Erythroblast (primary cell): ENCODE data around the gene EHD2.
"Not testable (repeated sequence)": the region's sequence is repeated elsewhere in the genome, so short reads cannot be mapped to it uniquely, and the experiment has no call there.

Source experiments
- DNase-seq, 2 experiments: peaks; one replicate each; lab custom pipeline; 2025; lab: John Stamatoyannopoulos, UW
- GATA1 ChIP-seq: IDR thresholded peaks from 2 replicates; pipeline ENCODE4 v1.6.1; 2011; ENCODE audit warnings: low read depth, mild to moderate bottlenecking, control low read depth, low read length, moderate library complexity
- POLR2A ChIP-seq: IDR thresholded peaks from 2 replicates; pipeline ENCODE4 v1.6.1; 2011; ENCODE audit warnings: mild to moderate bottlenecking, low read length

The EHD2 gene

GRCh38 chr19:47729799-47730520, 16.7 kb downstream of the EHD2 start:
- DNase-seq: peak; percentile 62 to 68
- TF ChIP-seq GATA1 (no peak), POLR2A (no peak)

GRCh38 chr19:47730521-47730889, 17.3 kb downstream of the EHD2 start:
- TF ChIP-seq POLR2A (no peak), GATA1 (no peak)
- no peak for DNase-seq

DNA sequence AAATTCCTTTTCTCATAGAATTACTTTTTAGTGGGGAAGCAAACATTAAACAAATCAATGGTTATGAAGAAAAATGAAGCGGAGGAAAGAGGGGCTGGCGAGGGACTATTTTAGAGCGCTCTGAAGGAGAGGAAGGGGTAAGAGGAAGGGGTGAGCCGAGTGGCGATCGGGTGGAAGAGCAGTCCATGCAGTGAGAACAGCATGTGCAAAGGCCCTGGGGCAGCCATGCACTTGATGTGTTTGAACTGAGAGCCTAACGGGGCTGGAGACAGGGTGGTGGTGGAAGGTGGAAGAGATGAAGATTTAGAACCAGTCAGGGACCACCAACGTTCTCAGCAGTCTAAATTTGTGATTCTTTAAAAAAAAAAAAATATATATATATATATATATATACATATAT, 17.7 kb downstream of the EHD2 start:
- no peak for DNase-seq
- TF ChIP-seq POLR2A (no peak), GATA1 (no peak)

DNA sequence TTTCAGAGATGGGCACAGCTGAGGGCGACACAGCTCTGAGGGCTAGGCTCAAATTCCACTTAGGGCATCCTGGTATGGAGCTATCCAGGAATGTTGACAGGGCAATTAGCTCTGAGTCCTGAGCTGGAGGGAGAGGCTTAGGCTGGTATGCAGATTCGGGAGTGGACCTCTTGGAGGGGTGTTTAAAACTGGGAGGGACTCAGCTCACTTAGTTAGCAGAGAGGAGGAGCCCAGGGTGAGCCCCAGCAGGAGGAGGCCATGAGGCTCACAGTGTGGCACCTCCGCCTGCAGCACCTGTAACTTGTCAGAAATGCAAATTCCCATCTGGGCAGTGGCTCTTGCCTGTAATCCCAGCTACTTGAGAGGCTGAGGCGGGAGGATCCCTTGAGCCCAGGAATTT, 21.9 kb downstream of the EHD2 start:
- TF ChIP-seq GATA1 (no peak), POLR2A (no peak)

DNA sequence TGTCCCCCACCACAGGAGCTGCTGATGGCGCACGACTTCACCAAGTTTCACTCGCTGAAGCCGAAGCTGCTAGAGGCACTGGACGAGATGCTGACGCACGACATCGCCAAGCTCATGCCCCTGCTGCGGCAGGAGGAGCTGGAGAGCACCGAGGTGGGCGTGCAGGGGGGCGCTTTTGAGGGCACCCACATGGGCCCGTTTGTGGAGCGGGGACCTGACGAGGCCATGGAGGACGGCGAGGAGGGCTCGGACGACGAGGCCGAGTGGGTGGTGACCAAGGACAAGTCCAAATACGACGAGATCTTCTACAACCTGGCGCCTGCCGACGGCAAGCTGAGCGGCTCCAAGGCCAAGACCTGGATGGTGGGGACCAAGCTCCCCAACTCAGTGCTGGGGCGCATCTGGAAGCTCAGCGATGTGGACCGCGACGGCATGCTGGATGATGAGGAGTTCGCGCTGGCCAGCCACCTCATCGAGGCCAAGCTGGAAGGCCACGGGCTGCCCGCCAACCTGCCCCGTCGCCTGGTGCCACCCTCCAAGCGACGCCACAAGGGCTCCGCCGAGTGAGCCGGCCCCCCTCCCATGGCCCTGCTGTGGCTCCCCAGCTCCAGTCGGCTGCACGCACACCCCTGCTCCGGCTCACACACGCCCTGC, 27.8 kb downstream of the EHD2 start:
- no peak for DNase-seq

More for the DNA sequence above, 21.9 kb downstream of the EHD2 start:
- no peak for DNase-seq

DNA sequence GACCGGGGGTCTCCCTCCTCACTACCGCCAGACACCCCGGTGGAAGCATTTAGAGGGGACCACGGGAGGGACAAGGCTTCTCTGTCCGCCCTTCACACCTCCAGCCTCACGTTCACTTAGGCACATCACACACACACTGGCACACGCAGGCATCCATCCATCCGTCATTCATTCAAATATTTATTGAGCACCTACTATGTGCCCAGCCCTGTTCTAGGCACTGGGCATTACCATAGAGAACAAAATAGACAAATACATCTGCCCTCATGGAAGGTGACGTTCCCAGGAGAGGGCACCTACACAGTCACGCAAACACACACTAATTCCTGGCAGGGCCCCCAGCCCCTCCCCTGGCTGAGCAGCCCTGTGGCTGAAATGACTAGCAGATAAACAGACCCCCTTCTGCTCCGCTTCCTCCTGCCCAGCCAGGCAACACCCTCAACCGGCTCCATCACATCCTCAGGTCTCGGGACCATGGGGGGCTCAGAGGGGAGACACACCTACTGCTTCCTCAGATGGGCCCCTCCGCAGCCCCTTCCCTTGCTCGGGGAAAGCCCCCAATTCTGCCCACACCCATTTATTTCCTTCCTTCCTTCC, 28.4 kb downstream of the EHD2 start:
- TF ChIP-seq POLR2A (no peak), GATA1 (no peak)
- no peak for DNase-seq

More for the DNA sequence above, 27.8 kb downstream of the EHD2 start:
- no peak for TF ChIP-seq POLR2A
- no peak for TF ChIP-seq GATA1

GRCh38 chr19:47742634-47743033, 29.4 kb downstream of the EHD2 start:
- TF ChIP-seq POLR2A (no peak), GATA1 (no peak)
- DNase-seq: no peak

GRCh38 chr19:47745010-47745901, 32.0 kb downstream of the EHD2 start, which contains the start of gene NOP53:
TSS of gene NOP53 (plus strand) at chr19:47745546. CDS start at chr19:47745560, 14 bp downstream.
- peak; percentile 90 for TF ChIP-seq POLR2A
- TF ChIP-seq GATA1: no peak
- peak; percentile 97 to 99 for DNase-seq

DNA sequence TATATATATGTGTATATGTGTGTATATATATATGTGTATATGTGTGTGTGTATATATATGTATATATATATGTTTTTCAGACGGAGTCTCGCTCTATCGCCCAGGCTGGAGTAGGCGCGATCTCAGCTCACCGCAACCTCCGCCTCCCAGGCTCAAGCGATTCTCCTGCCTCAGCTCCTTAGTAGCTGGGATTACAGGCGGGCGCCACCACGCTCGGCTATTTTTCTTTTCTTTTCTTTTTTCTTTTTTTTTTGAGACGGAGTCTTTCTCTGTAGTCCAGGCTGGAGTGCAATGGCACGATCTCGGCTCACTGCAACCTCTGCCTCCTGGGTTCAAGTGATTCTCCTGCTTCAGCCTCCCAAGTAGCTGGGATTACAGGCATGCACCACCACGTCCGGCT, 32.9 kb downstream of the EHD2 start:
- not testable (repeated sequence) for DNase-seq

- no peak for DNase-seq
- TF ChIP-seq POLR2A: no peak
- no peak for TF ChIP-seq GATA1
Measured at GRCh38 chr19:47749326-47749725, 36.1 kb downstream of the EHD2 start.

DNA sequence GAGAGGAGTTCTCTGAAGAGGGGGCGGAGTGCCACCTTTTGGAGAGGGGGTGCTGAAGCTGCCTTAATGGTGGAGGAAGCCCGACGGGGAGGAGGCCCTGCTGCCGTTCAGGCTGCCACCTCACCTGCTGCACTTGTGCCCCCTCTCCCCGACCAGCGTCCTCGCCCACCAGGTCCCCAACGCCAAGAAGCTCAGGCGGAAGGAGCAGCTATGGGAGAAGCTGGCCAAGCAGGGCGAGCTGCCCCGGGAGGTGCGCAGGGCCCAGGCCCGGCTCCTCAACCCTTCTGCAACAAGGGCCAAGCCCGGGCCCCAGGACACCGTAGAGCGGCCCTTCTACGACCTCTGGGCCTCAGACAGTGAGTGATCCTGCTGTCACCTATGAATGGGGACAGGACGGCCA, 37.5 kb downstream of the EHD2 start:
- TF ChIP-seq GATA1 (no peak), POLR2A (no peak)
- DNase-seq: no peak

DNA sequence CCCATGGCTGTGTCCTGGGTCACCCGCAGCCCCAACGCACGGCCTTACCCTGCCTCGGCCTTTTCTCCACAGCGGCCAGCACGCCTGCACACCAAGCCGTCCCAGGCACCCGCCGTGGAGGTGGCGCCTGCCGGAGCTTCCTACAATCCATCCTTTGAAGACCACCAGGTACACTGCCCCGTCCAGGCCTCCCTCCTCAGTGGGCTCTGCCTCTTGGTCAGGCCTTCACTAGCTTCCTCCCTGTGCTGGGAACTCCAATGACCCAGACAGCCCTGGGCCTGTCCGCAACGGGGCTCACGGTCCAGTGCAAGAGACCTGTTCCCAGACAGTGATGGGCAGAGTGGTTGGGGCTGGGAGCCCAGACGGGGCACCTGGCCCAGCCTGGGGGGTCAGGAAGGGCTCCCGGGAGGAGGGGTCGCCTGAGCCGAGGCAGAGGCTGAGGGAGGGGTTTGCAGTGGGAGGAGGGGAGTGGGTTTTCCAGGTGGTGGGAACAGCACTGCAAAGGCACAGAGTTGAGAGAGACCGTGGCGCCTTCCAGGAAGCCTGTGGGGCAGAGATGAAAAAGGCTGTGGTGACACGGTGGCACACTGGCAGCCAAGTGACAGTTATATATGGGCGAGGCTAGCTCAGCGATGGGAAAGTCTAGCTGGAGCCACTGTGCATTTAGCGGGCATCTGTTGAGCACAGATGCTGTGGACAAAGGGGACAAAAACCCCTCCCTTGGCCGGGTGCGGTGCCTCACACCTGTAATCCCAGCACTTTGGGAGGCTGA, 39.4 kb downstream of the EHD2 start:
- TF ChIP-seq POLR2A: no peak
- no peak for TF ChIP-seq GATA1

More for the DNA sequence above, 39.4 kb downstream of the EHD2 start:
- DNase-seq: no peak
